Measurements from ENCODE around the gene ZNF689.

Gene ZNF689

GRCh38 chr16:30559690-30560089 lies 50.5 kb downstream of the ZNF689 start:
- DNase-seq = no peak

GRCh38 chr16:30558789-30559377 lies 51.3 kb downstream of the ZNF689 start:
- DNase-seq = no peak

DNA sequence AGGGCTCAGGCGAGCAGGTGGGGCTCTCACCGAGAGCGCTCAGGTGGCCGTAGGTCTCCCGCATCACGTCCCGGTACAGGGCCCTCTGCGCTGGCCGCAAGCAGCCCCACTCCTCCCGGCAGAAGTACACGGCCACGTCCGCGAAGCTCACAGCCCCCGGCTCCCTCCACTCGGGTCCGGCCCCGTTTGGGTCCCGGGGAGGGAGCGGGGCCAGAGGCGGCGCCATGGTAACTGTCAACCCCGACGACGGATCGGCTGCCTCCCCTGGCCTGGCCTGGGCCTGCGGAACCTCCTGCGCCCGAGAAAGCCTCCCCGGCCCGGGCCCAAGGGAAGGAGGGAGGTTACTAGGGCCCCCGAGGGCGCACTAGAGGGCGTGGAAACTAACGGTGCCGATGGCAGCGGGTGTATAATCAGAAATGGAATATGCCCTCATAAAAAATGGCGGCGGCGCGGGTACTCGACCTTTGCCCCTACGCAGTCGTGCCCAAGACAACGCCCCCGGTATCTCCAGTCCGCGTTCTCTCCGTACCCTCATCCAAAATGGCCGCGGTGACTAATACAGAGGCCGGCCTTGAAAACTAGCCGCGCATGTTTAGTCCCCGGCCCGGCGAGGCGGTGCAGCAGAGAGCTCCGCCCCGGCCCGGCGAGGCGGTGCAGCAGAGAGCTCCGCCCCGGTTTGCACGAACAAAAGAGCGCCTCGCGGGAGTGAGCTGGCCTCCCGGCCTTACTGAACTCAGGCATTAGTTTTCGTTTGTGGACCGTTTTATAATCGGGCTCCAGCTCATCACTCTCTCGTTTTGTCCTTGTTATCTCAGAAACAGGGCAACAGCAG lies 52.0 kb downstream of the ZNF689 start, which contains the start of gene ZNF764:
TSS of gene ZNF764 (minus strand) at position 418 of the 832 bp plus-strand sequence. CDS start at position 226, 192 bp downstream.
- peak; percentile 98 to 99 for DNase-seq

GRCh38 chr16:30557707-30557956 lies 52.6 kb downstream of the ZNF689 start:
- no peak for DNase-seq

DNA sequence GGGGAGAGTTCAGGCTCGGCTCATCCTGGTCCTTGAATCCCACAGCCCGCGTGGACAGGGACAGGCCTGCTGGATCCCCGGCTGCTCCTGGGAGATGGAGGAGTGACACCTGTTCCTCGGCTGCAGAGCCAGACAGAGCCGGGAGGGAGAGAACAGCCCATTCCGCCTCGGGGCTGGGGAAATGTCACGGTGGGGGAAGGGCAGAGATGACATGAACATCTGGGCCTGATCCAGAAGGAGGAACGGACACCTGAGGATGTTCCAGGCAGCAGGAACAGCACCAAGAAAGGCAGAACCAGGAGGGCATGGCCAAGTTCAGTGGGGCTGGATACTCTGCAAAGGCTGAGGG lies 54.1 kb downstream of the ZNF689 start:
- DNase-seq = no peak

DNA sequence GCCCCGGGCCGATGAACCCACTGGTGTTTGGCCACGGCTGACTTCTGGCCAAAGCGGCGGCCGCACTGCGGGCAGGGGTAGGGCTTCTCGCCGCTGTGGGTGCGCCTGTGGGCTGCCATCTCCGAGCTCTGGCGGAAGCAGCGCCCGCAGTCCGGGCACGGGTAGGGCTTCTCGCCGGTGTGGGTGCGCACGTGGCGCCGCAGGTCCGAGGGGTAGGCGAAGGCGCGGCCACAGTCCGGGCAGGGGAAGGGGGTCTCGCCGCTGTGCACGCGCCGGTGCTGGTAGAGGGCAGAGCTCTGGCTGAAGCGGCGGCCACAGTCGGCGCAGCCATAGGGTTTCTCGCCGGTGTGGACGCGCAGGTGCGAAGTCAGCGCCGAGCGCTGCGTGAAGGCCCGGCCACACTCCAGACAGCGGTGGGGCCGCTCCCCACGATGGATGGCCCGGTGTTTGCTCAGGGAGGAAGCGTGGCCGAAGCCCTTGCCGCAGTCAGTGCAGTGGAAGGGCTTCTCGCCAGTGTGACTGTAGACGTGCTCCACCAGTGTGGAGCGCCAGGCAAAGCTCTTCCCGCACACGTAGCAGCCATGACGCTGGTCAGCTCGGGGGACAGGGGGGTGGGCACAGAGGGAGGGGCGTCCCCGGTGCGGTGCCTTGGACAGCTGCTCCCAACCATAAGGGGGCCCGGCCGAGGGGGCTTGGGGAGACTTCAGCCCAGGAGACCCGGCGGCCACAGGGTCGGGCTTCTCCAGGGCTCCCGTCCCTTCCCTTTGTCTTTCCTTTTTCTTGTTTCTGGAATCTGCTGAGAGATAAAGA lies 54.7 kb downstream of the ZNF689 start:
- no peak for DNase-seq

DNA sequence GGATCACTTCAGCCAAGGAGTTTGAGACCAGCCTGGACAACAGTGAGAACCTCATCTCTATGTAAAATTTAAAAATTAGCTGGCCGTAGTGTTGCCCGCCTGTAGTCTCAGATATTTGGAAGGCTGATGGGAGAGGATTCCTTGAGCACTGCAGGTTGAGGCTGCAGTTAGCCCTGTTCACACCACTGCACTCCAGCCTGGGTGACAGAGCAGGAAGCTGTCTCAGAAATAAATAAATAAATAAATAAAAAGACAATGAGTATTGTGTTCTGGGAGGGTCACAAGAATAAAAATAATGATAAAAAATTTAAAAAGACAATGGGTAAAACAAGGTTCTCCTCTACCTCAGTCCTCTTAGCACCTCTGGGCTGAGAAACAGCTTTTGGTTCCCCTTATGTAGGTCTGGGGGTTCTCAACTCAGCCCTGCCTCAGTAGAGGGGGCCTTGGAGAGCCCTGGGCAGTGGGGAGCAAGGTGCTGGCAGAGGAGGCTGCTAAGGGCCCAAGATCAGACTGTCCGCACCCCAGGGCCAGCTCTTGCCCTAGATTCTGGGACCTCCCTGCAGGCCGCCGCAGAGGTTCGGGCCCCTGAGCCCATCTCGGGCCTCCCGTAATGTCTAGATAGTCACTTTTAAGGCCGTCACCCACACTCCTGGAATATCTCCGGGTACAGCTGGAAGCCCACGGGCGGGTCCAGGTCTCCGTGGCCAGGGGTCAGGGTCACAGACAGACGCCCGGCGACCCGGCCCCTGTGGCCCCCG lies 55.5 kb downstream of the ZNF689 start:
- no peak for DNase-seq

GRCh38 chr16:30553393-30553899 lies 56.7 kb downstream of the ZNF689 start:
- no peak for DNase-seq

GRCh38 chr16:30552956-30553355 lies 57.2 kb downstream of the ZNF689 start:
- DNase-seq = no peak
